A549 (cell line): ENCODE results near the gene C1QTNF12. TPM values are rescaled to one million over a fixed set of nuclear protein-coding genes. Genes with fewer than 3 reads are reported as not detected.

Source experiments
- ATAC-seq, 2 experiments: fragments of 200-7000 bp in 1 of 2; fragments of >200 bp in 1 of 2; cut with Nextera tagmentation in 1 of 2; cut with Tn5 transposase in 1 of 2; 3 replicates each; pipeline versions ENCODE4 v1.8.0 to v1.9.1; 2018 to 2020; ENCODE audit warnings: mild to moderate bottlenecking in 1 of 2, moderate library complexity in 1 of 2
- CTCF ChIA-PET: fragments of 300-600 bp; sonication (Branson Sonifier 250); formaldehyde crosslinking; extraction: SDS; loops from one replicate; lab custom pipeline; 2021; ENCODE audit warnings: antibody characterized with exemption, inconsistent platforms; lab: Yijun Ruan, JAX
- POLR2A ChIA-PET: fragments of 350-600 bp; formaldehyde crosslinking; extraction: SDS; loops from one replicate; lab custom pipeline; 2021; ENCODE audit warnings: antibody characterized with exemption, inconsistent platforms; lab: Yijun Ruan, JAX
- DNase-seq, 2 experiments: peaks; one replicate each; pipeline versions ENCODE4 v3.0.0 to v3.0.0-alpha.2; 2011 to 2016; ENCODE audit warnings: low read depth in 1 of 2, low spot score in 1 of 2
- FAIRE-seq: peaks from 2 replicates; lab custom pipeline; 2011; peaks lifted over from hg19 to GRCh38; lab: Jason Lieb, UNC
- H3K27ac ChIP-seq, 2 experiments: fragments of >200 bp; sonication (Bioruptor Twin); formaldehyde crosslinking; 3 replicates each; pipeline ENCODE4 v1.5.1; 2016 to 2017
- H3K4me1 ChIP-seq: fragments of >200 bp; sonication (Bioruptor Twin); formaldehyde crosslinking; 3 replicates; pipeline ENCODE4 v1.6.1; 2016
- H3K4me2 ChIP-seq: fragments of >200 bp; sonication (Bioruptor Twin); formaldehyde crosslinking; 3 replicates; pipeline ENCODE4 v1.6.1; 2016
- H3K4me3 ChIP-seq: fragments of >200 bp; sonication (Bioruptor Twin); formaldehyde crosslinking; 3 replicates; pipeline ENCODE4 v1.5.1; 2016
- H3K9me3 ChIP-seq: fragments of >200 bp; sonication (Bioruptor Twin); formaldehyde crosslinking; 3 replicates; pipeline ENCODE4 v1.6.1; 2016
- CBX8 ChIP-seq: fragments of 200-600 bp; sonication (generic); IDR thresholded peaks from 2 replicates; pipeline ENCODE4 v1.6.1; 2016
- E2F6 ChIP-seq: IDR thresholded peaks from 2 replicates; pipeline ENCODE4 v1.6.1; 2012; ENCODE audit warnings: low read depth, borderline replicate concordance
- EHF ChIP-seq: fragments of 250-450 bp; sonication (Bioruptor Pico); IDR thresholded peaks from 2 replicates; pipeline ENCODE4 v1.5.0; 2020; ENCODE audit warnings: mild to moderate bottlenecking
- FOSL2 ChIP-seq, 2 experiments: fragments of 450-650 bp in 1 of 2; fragments of >200 bp in 1 of 2; sonication (Bioruptor Twin) in 1 of 2; formaldehyde crosslinking; IDR thresholded peaks; 2 replicates each; pipeline versions ENCODE4 v1.5.0 to v1.6.1; 2016 to 2020; ENCODE audit warnings: mild to moderate bottlenecking in 1 of 2, moderate library complexity in 1 of 2
- HDAC2 ChIP-seq: fragments of 200-600 bp; sonication (generic); IDR thresholded peaks from 2 replicates; pipeline ENCODE4 v1.6.1; 2016
- HEYL ChIP-seq: fragments of 250-450 bp; sonication (Bioruptor Pico); IDR thresholded peaks from 2 replicates; pipeline ENCODE4 v1.8.0; 2021; ENCODE audit warnings: mild to moderate bottlenecking, moderate library complexity
- HOXB5 ChIP-seq: fragments of 250-450 bp; sonication (Bioruptor Pico); IDR thresholded peaks from 2 replicates; pipeline ENCODE4 v1.5.0; 2020; ENCODE audit warnings: mild to moderate bottlenecking, moderate library complexity
- JUNB ChIP-seq: fragments of >200 bp; sonication (Bioruptor Twin); formaldehyde crosslinking; IDR thresholded peaks from 2 replicates; pipeline ENCODE4 v1.6.1; 2016
- PBX3 ChIP-seq: IDR thresholded peaks from 2 replicates; pipeline ENCODE4 v1.6.1; 2012
- RARB ChIP-seq: fragments of 250-450 bp; sonication (Bioruptor Pico); IDR thresholded peaks from 2 replicates; pipeline ENCODE4 v1.8.0; 2021; ENCODE audit warnings: mild to moderate bottlenecking, moderate library complexity
- RNF2 ChIP-seq: fragments of 200-600 bp; sonication (generic); IDR thresholded peaks from 2 replicates; pipeline ENCODE4 v1.6.1; 2016; ENCODE audit warnings: low read depth, mild to moderate bottlenecking, antibody characterized with exemption, moderate library complexity, borderline replicate concordance
- SMC3 ChIP-seq: fragments of >200 bp; sonication (Bioruptor Twin); formaldehyde crosslinking; IDR thresholded peaks from 3 replicates; pipeline ENCODE4 v1.6.1; 2018; ENCODE audit warnings: inconsistent platforms
- TFCP2L1 ChIP-seq: fragments of 250-450 bp; sonication (Bioruptor Pico); IDR thresholded peaks from 2 replicates; pipeline ENCODE4 v1.5.0; 2021; ENCODE audit warnings: mild to moderate bottlenecking
- USF2 ChIP-seq: fragments of 450-650 bp; IDR thresholded peaks from 2 replicates; pipeline ENCODE4 v1.6.1; 2014; ENCODE audit warnings: antibody characterized with exemption
- WGBS: methylation state at CpG from one replicate; pipeline ENCODE4 v1.1.6; 2017; ENCODE audit errors: missing lambda C conversion rate; 5-methylcytosine and 5-hydroxymethylcytosine counted together
- polyA plus RNA-seq, 4 experiments: library from polyadenylated mRNA; depleted of rRNA in 3 of 4; stranded (reverse); fragments of >200 nt; fragmentation: RNase III in 1 of 4; extraction: RNeasy Plus Mini Kit Qiagen cat#74134 plus additional on column Dnase treatment in 1 of 4; gene quantifications; 2 replicates in 3 of 4; 3 replicates in 1 of 4; pipeline ENCODE4 v1.2.3, GENCODE V29; 2011 to 2017
- TF ChIP-seq, protein P1 (sequence below): fragments of 250-450 bp; sonication (Bioruptor Pico); IDR thresholded peaks from 2 replicates; pipeline ENCODE4 v1.5.0; 2021; ENCODE audit warnings: mild to moderate bottlenecking, moderate library complexity, borderline replicate concordance
- TF ChIP-seq, protein P2 (sequence below): IDR thresholded peaks from 2 replicates; pipeline ENCODE4 v1.6.1; 2012

C1QTNF12 gene
- polyA plus RNA-seq, 2 of the 4 experiments (the other 2 are of a cell fraction) = 0.47 to 0.83 TPM

- Histone ChIP-seq H3K4me1 (peaks cover 8% of the 10 kb centered on the region; the same call in 1 of the 3 replicates), H3K27ac (no peak overlapping the region), H3K4me2 (no peak overlapping the region), H3K4me3 (no peak overlapping the region), H3K9me3 (no peaks in the 10 kb centered on the region)
- ChIA-PET POLR2A (no interaction called here), CTCF (interaction anchor here (0.9 to 4.2 kb wide), 4 partner anchors 14 to 108 kb away, joined by 3 to 31 read pairs (median 4); no protein-coding TSS in a partner anchor)
- no peak for TF ChIP-seq RARB (CRISPR knock-in tag)
- no peak for TF ChIP-seq JUNB
- no peak for TF ChIP-seq PBX3
- TF ChIP-seq USF2 = no peak
- TF ChIP-seq SMC3 = no peak
- no peak for TF ChIP-seq CBX8
- no peak for TF ChIP-seq FOSL2 (IDR thresholded peaks at IDR 0.05)
- no peak for TF ChIP-seq FOSL2 (CRISPR knock-in tag; IDR thresholded peaks at IDR 0.05)
- FAIRE-seq (no peak), ATAC-seq (no peak), DNase-seq (no peak)
- 95% methylated on average over 13 of the region's 44 CpGs for WGBS
Observed at GRCh38 chr1:1226566-1227362, 19.8 kb downstream of the C1QTNF12 start.

DNA sequence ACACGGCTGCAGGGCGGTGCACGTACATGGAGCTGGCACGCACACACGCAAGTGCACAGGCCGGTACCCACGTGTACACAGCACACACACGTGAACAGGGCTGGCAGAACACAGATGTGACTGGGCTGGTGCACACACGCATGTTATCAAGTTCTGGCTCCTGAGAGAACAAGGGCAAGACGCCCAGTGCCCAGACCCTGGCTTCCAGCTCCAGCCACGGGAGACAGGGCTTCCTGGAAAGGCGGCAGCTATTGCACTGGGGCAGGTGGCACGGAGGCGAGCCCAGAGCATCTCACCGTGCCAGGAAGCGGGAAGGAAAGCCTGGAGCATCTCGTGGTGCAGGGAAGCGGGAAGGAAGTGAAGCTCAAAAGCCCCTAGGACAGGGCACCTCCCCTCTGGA is 20.6 kb downstream of the C1QTNF12 start:
- ChIA-PET POLR2A (no interaction called here), CTCF (interaction anchor here (1.3 to 4.2 kb wide), 3 partner anchors 66 to 108 kb away, joined by 3 to 31 read pairs (median 3); no protein-coding TSS in a partner anchor)
- FAIRE-seq (no peak), ATAC-seq (no peak), DNase-seq (no peak)
- H3K27ac ChIP-seq = no peak overlapping the region
- H3K4me2 ChIP-seq = no peak overlapping the region
- no peaks in the 10 kb centered on the region for H3K9me3 ChIP-seq
- H3K4me1 ChIP-seq = peaks cover 8% of the 10 kb centered on the region; the same call in 1 of the 3 replicates
- H3K4me3 ChIP-seq = no peak overlapping the region
- TF ChIP-seq, protein P1, sequence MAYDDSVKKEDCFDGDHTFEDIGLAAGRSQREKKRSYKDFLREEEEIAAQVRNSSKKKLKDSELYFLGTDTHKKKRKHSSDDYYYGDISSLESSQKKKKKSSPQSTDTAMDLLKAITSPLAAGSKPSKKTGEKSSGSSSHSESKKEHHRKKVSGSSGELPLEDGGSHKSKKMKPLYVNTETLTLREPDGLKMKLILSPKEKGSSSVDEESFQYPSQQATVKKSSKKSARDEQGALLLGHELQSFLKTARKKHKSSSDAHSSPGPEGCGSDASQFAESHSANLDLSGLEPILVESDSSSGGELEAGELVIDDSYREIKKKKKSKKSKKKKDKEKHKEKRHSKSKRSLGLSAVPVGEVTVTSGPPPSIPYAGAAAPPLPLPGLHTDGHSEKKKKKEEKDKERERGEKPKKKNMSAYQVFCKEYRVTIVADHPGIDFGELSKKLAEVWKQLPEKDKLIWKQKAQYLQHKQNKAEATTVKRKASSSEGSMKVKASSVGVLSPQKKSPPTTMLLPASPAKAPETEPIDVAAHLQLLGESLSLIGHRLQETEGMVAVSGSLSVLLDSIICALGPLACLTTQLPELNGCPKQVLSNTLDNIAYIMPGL = no peak
- TF ChIP-seq HOXB5 (CRISPR knock-in tag) (no peak), EHF (CRISPR knock-in tag) (no peak), HDAC2 (no peak)
- TF ChIP-seq, protein P2, sequence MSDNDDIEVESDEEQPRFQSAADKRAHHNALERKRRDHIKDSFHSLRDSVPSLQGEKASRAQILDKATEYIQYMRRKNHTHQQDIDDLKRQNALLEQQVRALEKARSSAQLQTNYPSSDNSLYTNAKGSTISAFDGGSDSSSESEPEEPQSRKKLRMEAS = no peak
- WGBS = 95% methylated on average over 17 of the region's 18 CpGs

DNA sequence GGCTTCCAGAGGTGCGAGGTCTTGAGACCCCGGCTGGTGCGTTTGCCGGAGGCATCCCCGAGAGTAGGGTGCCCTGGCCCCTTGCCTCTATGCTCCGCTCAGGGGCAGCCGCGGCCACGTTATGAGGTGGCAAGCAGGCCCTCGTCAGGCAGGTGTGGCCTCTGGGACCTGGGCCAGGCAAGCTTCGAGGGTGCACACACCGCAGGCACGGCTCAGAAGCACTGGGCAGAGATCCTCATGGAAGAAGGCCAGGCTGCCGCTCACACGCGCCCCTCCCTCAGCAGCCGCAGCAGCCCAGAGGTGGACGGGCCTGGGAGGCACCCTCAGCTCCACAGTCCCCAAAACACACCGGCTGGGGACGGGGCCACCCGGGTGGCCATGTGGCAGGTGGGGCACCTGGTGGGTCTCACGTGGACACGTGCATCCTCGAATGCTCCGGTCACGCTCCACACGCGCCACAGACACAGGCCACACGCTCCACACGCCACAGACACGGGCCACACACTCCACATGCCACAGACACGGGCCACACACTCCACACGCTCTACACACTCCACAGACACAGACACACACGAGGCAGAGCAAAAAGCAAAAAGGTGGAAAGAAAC is 21.2 kb downstream of the C1QTNF12 start:
- CTCF ChIA-PET = interaction anchor here (1.0 to 4.2 kb wide), 4 partner anchors 25 to 107 kb away, joined by 3 to 31 read pairs (median 3); no protein-coding TSS in a partner anchor
- ATAC-seq = no peak
- Histone ChIP-seq H3K4me2 (no peak overlapping the region), H3K4me3 (no peak overlapping the region), H3K27ac (no peak overlapping the region), H3K9me3 (no peaks in the 10 kb centered on the region), H3K4me1 (peaks cover 4% of the 10 kb centered on the region; the same call in 1 of the 3 replicates)
- POLR2A ChIA-PET = no interaction called here
- DNase-seq = no peak
- no peak for FAIRE-seq
- 94% methylated on average over 20 of the region's 34 CpGs for WGBS
- TF ChIP-seq E2F6 (no peak), HOXB5 (CRISPR knock-in tag) (no peak), TFCP2L1 (no peak), HEYL (CRISPR knock-in tag) (no peak), CBX8 (no peak), RNF2 (no peak)
